DMS 273 (cell line): ENCODE measurements around the gene CDC14C.

Source experiments
- DNase-seq: peaks from one replicate; lab custom pipeline; 2025; ENCODE audit not compliant: unreplicated experiment; lab: John Stamatoyannopoulos, UW

CDC14C gene

GRCh38 chr7:48971173-48971572 is 46.8 kb downstream of the CDC14C start:
- DNase-seq: no peak

- no peak for DNase-seq
Observed at GRCh38 chr7:48976253-48976652, 51.9 kb downstream of the CDC14C start.

GRCh38 chr7:48976850-48977249 is 52.5 kb downstream of the CDC14C start:
- no peak for DNase-seq
